Neural progenitor cell (in vitro differentiated cells): ENCODE data around the gene AK4. TPM values are rescaled to one million over a fixed set of nuclear protein-coding genes. Genes with fewer than 3 reads are reported as not detected.

ENCODE experiments used
- DNase-seq: peaks from one replicate; pipeline ENCODE4 v3.0.0-alpha.2; 2016; ENCODE audit warnings: low spot score
- H2AFZ ChIP-seq: fragments of 200-600 bp; sonication (generic); replicated peaks from 2 replicates; pipeline ENCODE4 v1.6.1; 2016; ENCODE audit warnings: antibody characterized with exemption
- H3F3A ChIP-seq: fragments of 200-600 bp; sonication (generic); 2 replicates; pipeline ENCODE4 v1.6.1; 2016; ENCODE audit warnings: antibody characterized with exemption, low read depth
- H3K27ac ChIP-seq: fragments of 200-600 bp; sonication (generic); 2 replicates; pipeline ENCODE4 v1.5.1; 2016; ENCODE audit warnings: mild to moderate bottlenecking
- H3K27me3 ChIP-seq: fragments of 200-600 bp; sonication (generic); 2 replicates; pipeline ENCODE4 v1.6.1; 2016; ENCODE audit warnings: mild to moderate bottlenecking, moderate library complexity
- H3K36me3 ChIP-seq: fragments of 200-600 bp; sonication (generic); 2 replicates; pipeline ENCODE4 v1.5.1; 2016
- H3K4me1 ChIP-seq: fragments of 200-600 bp; sonication (generic); 2 replicates; pipeline ENCODE4 v1.6.1; 2016; ENCODE audit warnings: mixed run types
- H3K4me2 ChIP-seq: fragments of 200-600 bp; sonication (generic); 2 replicates; pipeline ENCODE4 v1.6.1; 2016
- H3K4me3 ChIP-seq: fragments of 200-600 bp; sonication (generic); 2 replicates; pipeline ENCODE4 v1.5.1; 2016
- H3K79me2 ChIP-seq: fragments of 200-600 bp; sonication (generic); 2 replicates; pipeline ENCODE4 v1.6.1; 2016; ENCODE audit warnings: low read depth
- H3K9ac ChIP-seq: fragments of 200-600 bp; sonication (generic); 2 replicates; pipeline ENCODE4 v1.6.1; 2016
- H3K9me3 ChIP-seq: fragments of 200-600 bp; sonication (generic); 2 replicates; pipeline ENCODE4 v1.5.1; 2016; ENCODE audit warnings: low read depth
- H4K20me1 ChIP-seq: fragments of 200-600 bp; sonication (generic); 2 replicates; pipeline ENCODE4 v1.6.1; 2016; ENCODE audit warnings: low read depth
- H3K27ac Mint-ChIP-seq: 3 replicates; pipeline ENCODE4 v1.8.0; 2021; ENCODE audit warnings: mixed read lengths
- H3K27me3 Mint-ChIP-seq: 2 replicates; pipeline ENCODE4 v1.8.0; 2022; ENCODE audit warnings: low read depth, mild to moderate bottlenecking, inconsistent platforms, moderate library complexity, mixed read lengths; ENCODE audit not compliant: insufficient read depth
- H3K36me3 Mint-ChIP-seq: 3 replicates; pipeline ENCODE4 v1.8.0; 2021; ENCODE audit warnings: mixed read lengths
- H3K4me1 Mint-ChIP-seq: 3 replicates; pipeline ENCODE4 v1.8.0; 2021; ENCODE audit warnings: mixed read lengths
- H3K4me3 Mint-ChIP-seq: 3 replicates; pipeline ENCODE4 v1.8.0; 2021; ENCODE audit warnings: mild to moderate bottlenecking, moderate library complexity, mixed read lengths
- H3K9me3 Mint-ChIP-seq: 3 replicates; pipeline ENCODE4 v1.8.0; 2020; ENCODE audit warnings: mixed read lengths
- EZH2 ChIP-seq: fragments of 200-600 bp; sonication (generic); IDR thresholded peaks from 2 replicates; pipeline ENCODE4 v1.6.1; 2017; ENCODE audit warnings: antibody characterized with exemption, mild to moderate bottlenecking, moderate library complexity
- EZH2phosphoT487 ChIP-seq: fragments of 200-600 bp; sonication (generic); IDR thresholded peaks from 2 replicates; pipeline ENCODE4 v1.6.1; 2017; ENCODE audit warnings: antibody characterized with exemption
- total RNA-seq: library from RNA; depleted of rRNA; stranded (reverse); fragments of >200 nt; gene quantifications from 2 replicates; pipeline ENCODE4 v1.2.3, GENCODE V29; 2015; ENCODE audit warnings: low replicate concordance
- TF ChIP-seq, protein P1 (sequence below): fragments of 200-600 bp; sonication (generic); IDR thresholded peaks from 2 replicates; pipeline ENCODE4 v1.5.1; 2017; ENCODE audit warnings: antibody characterized with exemption, mild to moderate bottlenecking

The AK4 gene
- total RNA-seq, 1 donor from 2014 or later: 31.5 TPM

DNA sequence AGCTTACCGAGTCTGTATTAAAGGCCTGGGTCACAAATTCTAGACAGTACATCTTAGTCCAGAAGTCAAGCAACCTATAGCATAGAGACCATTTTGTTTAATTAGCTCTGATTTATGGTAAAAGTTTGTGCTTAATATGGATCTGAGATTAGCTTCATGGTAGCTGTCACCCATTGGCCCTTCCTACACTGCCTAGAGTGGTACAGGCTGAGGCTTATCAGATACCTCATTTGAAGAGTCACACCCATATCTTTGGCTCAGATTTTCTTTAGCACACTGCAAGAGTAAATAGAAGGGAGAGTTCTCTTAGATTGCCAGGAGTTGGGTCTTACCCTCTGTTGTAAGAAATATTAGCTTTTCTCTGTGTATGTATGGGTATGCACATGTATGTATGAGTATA lies 3.6 kb downstream of the AK4 start:
- no peaks in the 10 kb centered on the region for H3K79me2 ChIP-seq
- no peak overlapping the region for H2AFZ ChIP-seq
- no peak overlapping the region for H3K4me3 ChIP-seq
- Mint-ChIP-seq H3K27ac (no peak overlapping the region), H3K9me3 (no peaks in the 10 kb centered on the region), H3K36me3 (peaks cover 2% of the 10 kb centered on the region), H3K27me3 (peaks cover 13% of the 10 kb centered on the region), H3K4me3 (no peak overlapping the region), H3K4me1 (peaks cover 30% of the 10 kb centered on the region)
- H3K36me3 ChIP-seq: no peaks in the 10 kb centered on the region
- no peak overlapping the region for H3K27ac ChIP-seq
- H3F3A ChIP-seq: peaks cover 21% of the 10 kb centered on the region
- peaks cover 10% of the 10 kb centered on the region for H4K20me1 ChIP-seq
- H3K4me1 ChIP-seq: peaks cover 11% of the 10 kb centered on the region
- H3K9me3 ChIP-seq: no peaks in the 10 kb centered on the region
- no peak overlapping the region for H3K9ac ChIP-seq
- DNase-seq: no peak
- no peak overlapping the region for H3K4me2 ChIP-seq
- peaks cover 54% of the 10 kb centered on the region for H3K27me3 ChIP-seq
- TF ChIP-seq EZH2phosphoT487 (no peak), EZH2 (no peak)
- TF ChIP-seq, protein P1, sequence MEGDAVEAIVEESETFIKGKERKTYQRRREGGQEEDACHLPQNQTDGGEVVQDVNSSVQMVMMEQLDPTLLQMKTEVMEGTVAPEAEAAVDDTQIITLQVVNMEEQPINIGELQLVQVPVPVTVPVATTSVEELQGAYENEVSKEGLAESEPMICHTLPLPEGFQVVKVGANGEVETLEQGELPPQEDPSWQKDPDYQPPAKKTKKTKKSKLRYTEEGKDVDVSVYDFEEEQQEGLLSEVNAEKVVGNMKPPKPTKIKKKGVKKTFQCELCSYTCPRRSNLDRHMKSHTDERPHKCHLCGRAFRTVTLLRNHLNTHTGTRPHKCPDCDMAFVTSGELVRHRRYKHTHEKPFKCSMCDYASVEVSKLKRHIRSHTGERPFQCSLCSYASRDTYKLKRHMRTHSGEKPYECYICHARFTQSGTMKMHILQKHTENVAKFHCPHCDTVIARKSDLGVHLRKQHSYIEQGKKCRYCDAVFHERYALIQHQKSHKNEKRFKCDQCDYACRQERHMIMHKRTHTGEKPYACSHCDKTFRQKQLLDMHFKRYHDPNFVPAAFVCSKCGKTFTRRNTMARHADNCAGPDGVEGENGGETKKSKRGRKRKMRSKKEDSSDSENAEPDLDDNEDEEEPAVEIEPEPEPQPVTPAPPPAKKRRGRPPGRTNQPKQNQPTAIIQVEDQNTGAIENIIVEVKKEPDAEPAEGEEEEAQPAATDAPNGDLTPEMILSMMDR: no peak

DNA sequence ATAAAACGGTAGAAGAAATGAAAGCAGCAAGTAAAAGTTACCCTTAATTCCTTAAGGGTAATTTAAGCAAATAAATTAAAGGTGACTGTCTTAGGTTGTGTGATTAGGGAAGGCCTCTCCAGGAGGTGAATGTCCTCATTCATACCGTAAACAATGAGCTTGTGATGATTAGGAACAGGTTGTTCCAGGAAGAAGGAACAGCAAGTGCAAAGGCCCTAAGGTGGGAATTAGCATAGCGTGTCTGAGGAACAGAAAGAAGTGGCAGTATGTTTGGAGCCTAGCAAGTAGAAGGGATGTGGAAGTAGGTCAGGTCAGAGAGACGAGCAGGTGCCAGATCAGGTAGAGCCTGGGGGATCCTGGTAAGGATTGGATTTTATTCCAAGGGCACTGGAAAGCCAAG lies 5.6 kb downstream of the AK4 start:
- Histone ChIP-seq H3K4me2 (no peak overlapping the region), H3K79me2 (no peaks in the 10 kb centered on the region), H3K36me3 (no peaks in the 10 kb centered on the region), H3K4me3 (no peak overlapping the region), H4K20me1 (peaks cover 10% of the 10 kb centered on the region), H3F3A (peaks cover 21% of the 10 kb centered on the region), H3K27ac (no peak overlapping the region), H3K4me1 (peaks cover 11% of the 10 kb centered on the region), H3K9me3 (no peaks in the 10 kb centered on the region), H3K9ac (no peak overlapping the region), H3K27me3 (peaks cover 34% of the 10 kb centered on the region), H2AFZ (no peak overlapping the region)
- no peak for DNase-seq
- H3K9me3 Mint-ChIP-seq: no peaks in the 10 kb centered on the region
- TF ChIP-seq EZH2phosphoT487: no peak
- no peak for TF ChIP-seq EZH2
- TF ChIP-seq, protein P1: no peak
- H3K27ac Mint-ChIP-seq: no peak overlapping the region
- H3K4me1 Mint-ChIP-seq: peaks cover 31% of the 10 kb centered on the region
- H3K36me3 Mint-ChIP-seq: peaks cover 5% of the 10 kb centered on the region
- peaks cover 8% of the 10 kb centered on the region for H3K27me3 Mint-ChIP-seq
- H3K4me3 Mint-ChIP-seq: no peak overlapping the region

DNA sequence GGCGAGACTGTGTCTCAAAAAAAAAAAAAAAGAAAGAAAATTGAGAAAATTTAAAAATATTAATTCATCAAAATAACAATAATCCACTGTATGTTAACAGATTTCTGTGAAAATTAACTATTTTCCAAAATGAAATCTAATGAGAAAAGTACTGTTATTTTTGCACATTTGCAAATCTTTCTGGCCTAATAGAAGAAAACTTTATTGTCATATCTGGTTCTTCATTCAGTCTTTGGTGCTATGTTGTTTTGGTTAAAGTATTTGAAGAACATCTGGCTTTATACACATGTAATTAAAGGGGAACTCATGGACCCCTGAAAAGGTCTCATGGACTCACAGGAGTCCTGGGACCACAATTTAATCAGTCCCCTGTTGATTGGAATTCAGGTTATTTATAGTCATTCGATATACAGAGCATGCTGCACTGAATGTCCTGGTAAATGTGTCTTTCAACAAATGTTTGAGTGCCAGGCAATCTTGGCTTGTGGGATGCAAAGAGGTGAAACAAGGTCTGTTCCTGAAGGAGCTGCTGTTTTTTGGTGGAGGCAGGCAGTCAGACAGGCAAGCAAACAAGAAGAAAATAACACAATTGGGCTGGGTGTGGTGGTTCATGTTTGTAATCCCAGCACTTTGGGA lies 9.0 kb downstream of the AK4 start:
- Histone ChIP-seq H3K4me3 (no peak overlapping the region), H3K9ac (no peak overlapping the region), H3K27me3 (peaks cover under 1% of the 10 kb centered on the region), H3K36me3 (no peaks in the 10 kb centered on the region), H4K20me1 (no peaks in the 10 kb centered on the region), H3F3A (no peaks in the 10 kb centered on the region), H3K27ac (no peak overlapping the region), H2AFZ (no peak overlapping the region), H3K4me1 (no peaks in the 10 kb centered on the region), H3K4me2 (no peak overlapping the region), H3K79me2 (no peaks in the 10 kb centered on the region), H3K9me3 (no peaks in the 10 kb centered on the region)
- TF ChIP-seq, protein P1: no peak
- TF ChIP-seq EZH2 (no peak), EZH2phosphoT487 (no peak)
- Mint-ChIP-seq H3K36me3 (peaks cover 6% of the 10 kb centered on the region), H3K9me3 (no peaks in the 10 kb centered on the region), H3K27me3 (no peaks in the 10 kb centered on the region), H3K4me1 (peaks cover 4% of the 10 kb centered on the region), H3K4me3 (no peak overlapping the region), H3K27ac (peak overlapping the region; percentile 35)
- no peak for DNase-seq
